Measurements from ENCODE around the gene GPR137. TPM values are rescaled to one million over a fixed set of nuclear protein-coding genes. Genes with fewer than 3 reads are reported as not detected.

The GPR137 gene
- total and polyA plus RNA-seq, 9 of the 15 experiments (the other 6 are each of a cell fraction or from before 2014, with no cell fraction given) = 0.32 to 26.7 (median 10.7) TPM

GRCh38 chr11:64250415-64251015 lies 35.1 kb upstream of the GPR137 start (continued):
- TF ChIP-seq EZH2 (IDR thresholded peaks at IDR 0.05; ENCODE audit: borderline replicate concordance, low read depth, low read length) (no peak), KDM4B (IDR thresholded peaks at IDR 0.05; ENCODE audit: borderline replicate concordance in 2 of 2, low read depth in 1 of 2) (peak in 1 of 2 experiments; percentile 44; a peak in 1 of 4 replicates), YY1 (IDR thresholded peaks at IDR 0.05; ENCODE audit: borderline replicate concordance in 1 of 3, control insufficient read depth in 1 of 3, extremely low read depth in 1 of 3, insufficient read depth in 3 of 3, insufficient read length in 1 of 3, insufficient replicate concordance in 2 of 3, low read depth in 1 of 3, low read length in 2 of 3) (peak in 1 of 3 experiments; percentile 14), ZNF79 (CRISPR knock-in tag; IDR thresholded peaks at IDR 0.05; ENCODE audit: low read depth) (no peak), POLR2AphosphoS5 (IDR thresholded peaks at IDR 0.05; ENCODE audit: control insufficient read depth, insufficient read depth, low read depth, low read length) (no peak), EWSR1 (IDR thresholded peaks at IDR 0.05; ENCODE audit: borderline replicate concordance, low read depth, partially characterized antibody) (no peak), NKRF (IDR thresholded peaks at IDR 0.05; ENCODE audit: borderline replicate concordance) (no peak), CBFA2T3 (IDR thresholded peaks at IDR 0.05) (no peak), ZNF174 (CRISPR knock-in tag; IDR thresholded peaks at IDR 0.05) (no peak), PHB2 (IDR thresholded peaks at IDR 0.05; ENCODE audit: low read depth) (no peak), MAFF (IDR thresholded peaks at IDR 0.05; ENCODE audit: low read length) (no peak), CHD1 (IDR thresholded peaks at IDR 0.05; ENCODE audit: low read length) (no peak), XRCC4 (IDR thresholded peaks at IDR 0.05; ENCODE audit: extremely low read depth, insufficient read depth, insufficient read length) (no peak), ZNF507 (tag; conservative IDR thresholded peaks at IDR 0.05) (no peak), RBM25 (IDR thresholded peaks at IDR 0.05; ENCODE audit: low read depth, low read length, severe bottlenecking) (peak; percentile 57), ZNF263 (CRISPR knock-in tag; IDR thresholded peaks at IDR 0.05; ENCODE audit: borderline replicate concordance) (no peak), NFYB (IDR thresholded peaks at IDR 0.05; ENCODE audit: extremely low read depth, insufficient read length) (no peak), ZFX (CRISPR knock-in tag; IDR thresholded peaks at IDR 0.05) (no peak), PHTF2 (CRISPR knock-in tag; IDR thresholded peaks at IDR 0.05) (no peak), SREBF1 (IDR thresholded peaks at IDR 0.05; ENCODE audit: borderline replicate concordance, low read depth, low read length) (no peak), ZNF444 (CRISPR knock-in tag; IDR thresholded peaks at IDR 0.05) (no peak), NONO (IDR thresholded peaks at IDR 0.05; ENCODE audit: low read depth in 2 of 2, low read length in 1 of 2) (peak in 1 of 2 experiments; percentile 11; a peak in 1 of 4 replicates), ZNF75A (CRISPR knock-in tag; IDR thresholded peaks at IDR 0.05) (no peak), NEUROD1 (IDR thresholded peaks at IDR 0.05; ENCODE audit: borderline replicate concordance, low read depth, low read length, partially characterized antibody) (no peak), ZNF655 (CRISPR knock-in tag; IDR thresholded peaks at IDR 0.05) (no peak)
